Measurements from ENCODE around the gene TACO1. TPM values are rescaled to one million over a fixed set of nuclear protein-coding genes. Genes with fewer than 3 reads are reported as not detected.

Gene TACO1
- total and polyA plus RNA-seq, 2 of the 8 experiments (the other 6 are each of a cell fraction or from before 2014, with no cell fraction given) = 19.1 to 23.6 TPM

DNA sequence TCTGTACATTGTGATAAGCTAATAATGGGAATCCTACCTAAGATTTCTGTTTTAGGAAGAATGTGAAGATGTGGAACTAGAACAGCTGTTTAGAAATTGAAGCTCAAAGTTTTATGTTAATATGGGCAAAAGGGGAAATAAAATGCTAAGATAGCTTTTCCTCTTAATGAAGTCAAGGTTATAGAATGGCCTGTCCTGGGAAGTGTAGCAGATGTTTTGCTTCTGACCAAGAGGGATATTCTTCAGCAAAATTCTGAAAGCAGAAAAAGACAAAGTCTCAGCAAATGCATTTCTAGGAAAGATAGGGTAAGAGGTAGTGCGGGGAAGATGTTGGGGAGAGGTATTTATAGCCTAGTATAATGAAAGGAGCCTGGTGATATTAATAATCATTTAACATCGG, 34.6 kb downstream of the TACO1 start:
- Histone ChIP-seq H2AFZ (ENCODE audit: low read length) (no peak overlapping the region), H3K79me1 (ENCODE audit: low read depth, low read length) (no peaks in the 10 kb centered on the region; the same call in 1 of the 2 replicates), H3K14ac (ENCODE audit: insufficient read length) (no peak overlapping the region), H3K4me3 (ENCODE audit: extremely low read depth in 1 of 4, insufficient read depth in 2 of 4, low read depth in 3 of 4, low read length in 4 of 4) (no peak overlapping the region), H3K9me3 (ENCODE audit: insufficient read depth in 2 of 2, low read depth in 1 of 2, low read length in 1 of 2) (no peaks in the 10 kb centered on the region), H2BK15ac (ENCODE audit: low read length) (no peak overlapping the region), H3K4me1 (replicated peaks in 1 of 4; ENCODE audit: control insufficient read depth in 3 of 4, insufficient read depth in 4 of 4, low read length in 3 of 4) (peaks cover 0 to 6% (median 4%) of the 10 kb centered on the region in 4 experiments; a peak in 4 of 7 replicates), H3K36me3 (ENCODE audit: control insufficient read depth in 2 of 4, insufficient read depth in 4 of 4, low read length in 3 of 4) (peaks cover 0 to 7% (median 1%) of the 10 kb centered on the region in 4 experiments; a peak in 3 of 8 replicates), H2BK120ac (replicated peaks; ENCODE audit: low read depth, low read length) (no peak overlapping the region), H3K4ac (replicated peaks; ENCODE audit: insufficient read length, low read depth, low read length) (no peak overlapping the region), H3K27ac (ENCODE audit: low read depth, low read length) (no peak overlapping the region), H3K27me3 (replicated peaks in 1 of 4; ENCODE audit: control insufficient read depth in 3 of 4, extremely low read depth in 1 of 4, insufficient read depth in 3 of 4, low read length in 3 of 4) (no peaks in the 10 kb centered on the region), H3K56ac (replicated peaks; ENCODE audit: insufficient read length, low read depth, low read length) (no peak overlapping the region), H4K91ac (replicated peaks; ENCODE audit: insufficient read length, low read length) (no peak overlapping the region), H4K20me1 (replicated peaks in 1 of 2; ENCODE audit: control insufficient read depth in 1 of 2, insufficient read depth in 2 of 2, low read length in 2 of 2) (peaks cover 0 to 2% of the 10 kb centered on the region in 2 experiments), H2BK5ac (ENCODE audit: low read depth, low read length) (no peak overlapping the region), H3K23me2 (ENCODE audit: low read depth, low read length) (no peaks in the 10 kb centered on the region; the same call in 1 of the 2 replicates), H3K23ac (ENCODE audit: insufficient read length) (no peak overlapping the region), H4K8ac (ENCODE audit: extremely low read depth, insufficient read depth, low read length) (no peak overlapping the region), H4K5ac (ENCODE audit: insufficient read length, low read depth, low read length) (no peak overlapping the region), H3K9ac (replicated peaks in 1 of 4; ENCODE audit: extremely low read depth in 1 of 4, low read depth in 3 of 4, low read length in 3 of 4) (no peak overlapping the region), H2BK20ac (ENCODE audit: low read length) (no peak overlapping the region), H2BK12ac (ENCODE audit: low read depth, low read length) (no peak overlapping the region), H3K79me2 (ENCODE audit: control insufficient read depth in 1 of 2, insufficient read depth in 2 of 2, low read length in 2 of 2) (no peaks in the 10 kb centered on the region; a peak in 1 of 4 replicates), H3K18ac (ENCODE audit: extremely low read depth, low read length) (no peak overlapping the region), H3K4me2 (ENCODE audit: insufficient read depth in 1 of 2, low read depth in 2 of 2, low read length in 2 of 2) (no peak overlapping the region), H2AK5ac (ENCODE audit: low read depth, low read length) (no peak overlapping the region)
- no peak for DNase-seq (ENCODE audit: low read depth in 1 of 2, low spot score in 2 of 2)
- WGBS, 2 experiments (ENCODE audit: extremely low coverage in 1 of 2, insufficient coverage in 1 of 2, insufficient read length in 1 of 2, insufficient replicate concordance in 2 of 2, low coverage in 1 of 2, low lambda C conversion rate in 2 of 2, missing lambda C conversion rate in 1 of 2) = 91 to 100% methylated on average over 1 to 2 of the region's 2 CpGs
- POLR2A ChIA-PET (ENCODE audit: partially characterized antibody) = interaction anchor here (1.1 kb wide), 1 partner anchor 13 kb away, joined by 3 read pairs; the partner anchor contains the start of gene MAP3K3
- no peak for FAIRE-seq
- CTCF ChIA-PET (ENCODE audit: partially characterized antibody) = interaction anchor here (0.6 to 2.0 kb wide), 4 partner anchors 8 to 200 kb away, joined by 3 to 5 read pairs (median 4); no protein-coding TSS in a partner anchor
- TF ChIP-seq HDAC2 (IDR thresholded peaks at IDR 0.05; ENCODE audit: borderline replicate concordance in 1 of 2, low read depth in 2 of 2, low read length in 2 of 2) = no peak
- TF ChIP-seq TAF1 (IDR thresholded peaks at IDR 0.05; ENCODE audit: low read depth, low read length) = no peak
- TF ChIP-seq BRCA1 (IDR thresholded peaks at IDR 0.05; ENCODE audit: low read depth, low read length) = no peak
- no peak for TF ChIP-seq NANOG (IDR thresholded peaks at IDR 0.05; ENCODE audit: insufficient read depth, low read depth, low read length, poor library complexity, severe bottlenecking)
- TF ChIP-seq, protein P1, sequence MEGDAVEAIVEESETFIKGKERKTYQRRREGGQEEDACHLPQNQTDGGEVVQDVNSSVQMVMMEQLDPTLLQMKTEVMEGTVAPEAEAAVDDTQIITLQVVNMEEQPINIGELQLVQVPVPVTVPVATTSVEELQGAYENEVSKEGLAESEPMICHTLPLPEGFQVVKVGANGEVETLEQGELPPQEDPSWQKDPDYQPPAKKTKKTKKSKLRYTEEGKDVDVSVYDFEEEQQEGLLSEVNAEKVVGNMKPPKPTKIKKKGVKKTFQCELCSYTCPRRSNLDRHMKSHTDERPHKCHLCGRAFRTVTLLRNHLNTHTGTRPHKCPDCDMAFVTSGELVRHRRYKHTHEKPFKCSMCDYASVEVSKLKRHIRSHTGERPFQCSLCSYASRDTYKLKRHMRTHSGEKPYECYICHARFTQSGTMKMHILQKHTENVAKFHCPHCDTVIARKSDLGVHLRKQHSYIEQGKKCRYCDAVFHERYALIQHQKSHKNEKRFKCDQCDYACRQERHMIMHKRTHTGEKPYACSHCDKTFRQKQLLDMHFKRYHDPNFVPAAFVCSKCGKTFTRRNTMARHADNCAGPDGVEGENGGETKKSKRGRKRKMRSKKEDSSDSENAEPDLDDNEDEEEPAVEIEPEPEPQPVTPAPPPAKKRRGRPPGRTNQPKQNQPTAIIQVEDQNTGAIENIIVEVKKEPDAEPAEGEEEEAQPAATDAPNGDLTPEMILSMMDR (IDR thresholded peaks at IDR 0.05; ENCODE audit: control extremely low read depth in 1 of 3, insufficient read depth in 1 of 3, low read depth in 1 of 3, low read length in 3 of 3) = no peak
- no peak for TF ChIP-seq HDAC6 (IDR thresholded peaks at IDR 0.05; ENCODE audit: low read depth, low read length)
- no peak for TF ChIP-seq GABPA (IDR thresholded peaks at IDR 0.05; ENCODE audit: borderline replicate concordance, insufficient read depth, low read length)
- no peak for TF ChIP-seq KDM4A (IDR thresholded peaks at IDR 0.05; ENCODE audit: low read depth, low read length, severe bottlenecking)
- no peak for TF ChIP-seq SP1 (IDR thresholded peaks at IDR 0.05; ENCODE audit: low read depth, low read length)
- no peak for TF ChIP-seq SP2 (IDR thresholded peaks at IDR 0.05; ENCODE audit: low read length)
- no peak for TF ChIP-seq POLR2A (IDR thresholded peaks at IDR 0.05; ENCODE audit: control extremely low read depth in 1 of 2, low read depth in 2 of 2, low read length in 2 of 2)
